Pancreas (tissue), 10 donors: Measurements from ENCODE around the gene GNAQ. TPM values are rescaled to one million over a fixed set of nuclear protein-coding genes. Genes with fewer than 3 reads are reported as not detected.
A peak's percentile ranks its signal among the peaks of the same experiment; 100 is the strongest.

Experiments
- ATAC-seq, 4 donors: fragments of 200-7000 bp; cut with Tn5 transposase; one replicate each; pipeline versions ENCODE4 v1.8.0 to v1.9.1; 2020; ENCODE audit warnings: mild to moderate bottlenecking in 4 of 4, moderate library complexity in 4 of 4
- DNase-seq, 6 donors: peaks; one replicate each; pipeline ENCODE4 v3.0.0-alpha.2; 2020
- FAIRE-seq: peaks from 2 replicates; lab custom pipeline; 2012; peaks lifted over from hg19 to GRCh38; lab: Jason Lieb, UNC
- H3K27ac ChIP-seq, 4 donors: fragments of 200-600 bp; sonication (generic); 1 replicate in 3 of 4; 2 replicates in 1 of 4; pipeline versions ENCODE4 v1.5.0 to v1.8.0; 2020
- H3K27me3 ChIP-seq, 4 donors: fragments of 200-600 bp; one replicate each; pipeline ENCODE4 v1.8.0; 2021
- H3K36me3 ChIP-seq, 3 donors: fragments of 200-600 bp; sonication (generic) in 1 of 3; one replicate each; pipeline versions ENCODE4 v1.5.0 to v1.8.0; 2020 to 2021
- H3K4me1 ChIP-seq, 3 donors: fragments of 200-600 bp; one replicate each; pipeline ENCODE4 v1.8.0; 2021
- H3K4me3 ChIP-seq, 4 donors: fragments of 200-600 bp; sonication (generic) in 2 of 4; one replicate each; pipeline versions ENCODE4 v1.5.0 to v1.8.0; 2020 to 2021
- H3K9me3 ChIP-seq, 4 donors: fragments of 200-600 bp; one replicate each; pipeline ENCODE4 v1.8.0; 2021
- WGBS, 2 donors: extraction: QIAGEN DNeasy Blood & Tissue Kit; methylation state at CpG; one replicate each; pipeline ENCODE4 v1.1.7; 2013; 5-methylcytosine and 5-hydroxymethylcytosine counted together
- intact Hi-C, 3 donors: fragments of 100-400 bp; cut with DNase I; formaldehyde crosslinking; loops; one replicate each; pipeline versions ENCODE4 v1.11.1 to v1.14.2; 2022
- polyA plus RNA-seq, 2 donors: library from polyadenylated mRNA; stranded (reverse); fragments of 200-250 nt; gene quantifications; one replicate each; pipeline ENCODE4 v1.2.3, GENCODE V29; 2013
- total RNA-seq, 6 donors: library from RNA; stranded (reverse); fragmentation: NEBNext Ultra II Directional in 4 of 6; extraction: Animal tissue kit (Norgen Biotek cat#: 25700) in 4 of 6; gene quantifications; one replicate each; pipeline versions ENCODE4 v1.2.1 to v1.2.4, GENCODE V29; 2021 to 2023
- TF ChIP-seq, protein P1 (sequence below), 4 donors: fragments of 200-600 bp; sonication (generic) in 3 of 4; IDR thresholded peaks; one replicate each; pipeline versions ENCODE4 v1.5.0 to v1.8.0; 2021; ENCODE audit warnings: antibody characterized with exemption in 4 of 4
- donor health status: healthy with polysubstance abuse.
- donor health status: DM: no; HTN: no; CAD: no; lungs with moderate emphysema.
- donor health status: DM: no; HTN: no; CAD: no.
- donor health status: control.
- donor health status: control.
- donor health status: Bipolar disorder and iron deficiency.
- donor health status: DM: yes; HTN: yes; CAD: no.
- donor health status: DM: no; HTN: no; CAD: no.
- donor health status: DM: no; HTN: no; CAD: no.
- donor health status: DM: yes; HTN: yes; CAD: no.

GNAQ gene
- total and polyA plus RNA-seq, 8 donors = 6.7 to 33.8 (median 18.2) TPM

DNA sequence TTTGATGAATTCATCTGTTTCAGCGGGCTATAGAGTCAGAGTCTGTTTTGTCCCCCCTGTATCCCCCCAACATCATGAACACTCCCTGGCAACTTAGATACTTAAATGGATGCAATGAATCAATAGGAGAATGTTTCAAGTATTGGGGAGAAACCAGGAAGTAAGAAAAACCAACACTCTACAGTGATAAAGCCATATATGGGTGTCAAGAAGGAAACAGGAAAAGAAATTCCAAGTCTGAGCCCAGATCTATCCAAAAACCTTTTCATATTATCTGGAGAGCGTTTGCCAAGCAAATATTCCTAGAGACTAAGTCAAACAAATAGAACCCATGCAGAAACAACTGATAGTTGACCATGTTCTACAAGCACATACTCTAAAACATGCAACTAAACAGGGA lies 2.3 kb upstream of the GNAQ start:
- ATAC-seq (peak; percentile 3 to 32 (median 19)), FAIRE-seq (no peak), DNase-seq (no peak)
- H3K27ac ChIP-seq = peak overlapping the region in 2 of 4 donors; percentile 91 to 95
- no peaks in the 10 kb centered on the region for H3K36me3 ChIP-seq
- 47 to 52% methylated on average over 2 of the region's 2 CpGs for WGBS, 2 donors
- no peak overlapping the region for H3K4me3 ChIP-seq
- H3K27me3 ChIP-seq = no peaks in the 10 kb centered on the region
- intact Hi-C loops = loop anchor here in 1 of 3 donors (10.0 kb wide), 1 partner anchor 189 kb away; no protein-coding TSS in a partner anchor
- TF ChIP-seq, protein P1, sequence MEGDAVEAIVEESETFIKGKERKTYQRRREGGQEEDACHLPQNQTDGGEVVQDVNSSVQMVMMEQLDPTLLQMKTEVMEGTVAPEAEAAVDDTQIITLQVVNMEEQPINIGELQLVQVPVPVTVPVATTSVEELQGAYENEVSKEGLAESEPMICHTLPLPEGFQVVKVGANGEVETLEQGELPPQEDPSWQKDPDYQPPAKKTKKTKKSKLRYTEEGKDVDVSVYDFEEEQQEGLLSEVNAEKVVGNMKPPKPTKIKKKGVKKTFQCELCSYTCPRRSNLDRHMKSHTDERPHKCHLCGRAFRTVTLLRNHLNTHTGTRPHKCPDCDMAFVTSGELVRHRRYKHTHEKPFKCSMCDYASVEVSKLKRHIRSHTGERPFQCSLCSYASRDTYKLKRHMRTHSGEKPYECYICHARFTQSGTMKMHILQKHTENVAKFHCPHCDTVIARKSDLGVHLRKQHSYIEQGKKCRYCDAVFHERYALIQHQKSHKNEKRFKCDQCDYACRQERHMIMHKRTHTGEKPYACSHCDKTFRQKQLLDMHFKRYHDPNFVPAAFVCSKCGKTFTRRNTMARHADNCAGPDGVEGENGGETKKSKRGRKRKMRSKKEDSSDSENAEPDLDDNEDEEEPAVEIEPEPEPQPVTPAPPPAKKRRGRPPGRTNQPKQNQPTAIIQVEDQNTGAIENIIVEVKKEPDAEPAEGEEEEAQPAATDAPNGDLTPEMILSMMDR (IDR thresholded peaks at IDR 0.05) = no peak
- H3K9me3 ChIP-seq = no peaks in the 10 kb centered on the region
- peaks cover 19 to 31% (median 29%) of the 10 kb centered on the region in 3 donors for H3K4me1 ChIP-seq

DNA sequence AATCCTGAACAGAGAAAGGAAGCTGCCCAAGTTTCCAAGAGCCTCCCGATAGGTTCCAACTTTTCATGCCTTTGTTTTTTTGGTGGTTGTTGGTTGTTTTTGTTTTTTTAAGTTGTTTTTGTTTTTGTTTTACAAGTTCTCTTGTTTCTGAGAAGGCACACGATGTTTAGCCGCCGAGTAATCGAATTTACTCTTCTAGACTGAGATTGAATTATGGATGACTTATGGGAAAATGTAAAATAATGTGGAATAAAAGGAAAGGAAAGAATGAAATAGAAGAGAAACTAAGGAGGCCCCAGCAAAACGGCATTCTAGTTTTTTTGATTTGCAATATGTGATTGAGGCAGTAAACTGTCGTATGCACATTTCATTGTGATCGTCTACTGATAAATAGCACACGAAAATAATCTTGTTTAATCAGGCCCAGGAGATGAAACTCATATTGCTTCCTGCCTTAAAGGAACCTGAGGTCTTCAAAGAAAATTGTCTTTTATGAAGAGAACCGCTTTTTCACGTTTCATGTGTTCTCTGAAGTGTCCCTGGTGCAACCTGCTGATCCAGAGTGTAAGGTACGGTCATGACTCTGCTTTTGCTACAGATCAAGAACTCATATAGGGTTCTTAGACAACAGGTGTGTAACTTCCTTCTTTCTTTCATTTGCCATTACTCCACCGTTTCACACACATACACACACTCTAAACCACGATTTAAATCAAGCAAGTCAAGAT lies 1.3 kb upstream of the GNAQ start:
- no peak for FAIRE-seq

DNA sequence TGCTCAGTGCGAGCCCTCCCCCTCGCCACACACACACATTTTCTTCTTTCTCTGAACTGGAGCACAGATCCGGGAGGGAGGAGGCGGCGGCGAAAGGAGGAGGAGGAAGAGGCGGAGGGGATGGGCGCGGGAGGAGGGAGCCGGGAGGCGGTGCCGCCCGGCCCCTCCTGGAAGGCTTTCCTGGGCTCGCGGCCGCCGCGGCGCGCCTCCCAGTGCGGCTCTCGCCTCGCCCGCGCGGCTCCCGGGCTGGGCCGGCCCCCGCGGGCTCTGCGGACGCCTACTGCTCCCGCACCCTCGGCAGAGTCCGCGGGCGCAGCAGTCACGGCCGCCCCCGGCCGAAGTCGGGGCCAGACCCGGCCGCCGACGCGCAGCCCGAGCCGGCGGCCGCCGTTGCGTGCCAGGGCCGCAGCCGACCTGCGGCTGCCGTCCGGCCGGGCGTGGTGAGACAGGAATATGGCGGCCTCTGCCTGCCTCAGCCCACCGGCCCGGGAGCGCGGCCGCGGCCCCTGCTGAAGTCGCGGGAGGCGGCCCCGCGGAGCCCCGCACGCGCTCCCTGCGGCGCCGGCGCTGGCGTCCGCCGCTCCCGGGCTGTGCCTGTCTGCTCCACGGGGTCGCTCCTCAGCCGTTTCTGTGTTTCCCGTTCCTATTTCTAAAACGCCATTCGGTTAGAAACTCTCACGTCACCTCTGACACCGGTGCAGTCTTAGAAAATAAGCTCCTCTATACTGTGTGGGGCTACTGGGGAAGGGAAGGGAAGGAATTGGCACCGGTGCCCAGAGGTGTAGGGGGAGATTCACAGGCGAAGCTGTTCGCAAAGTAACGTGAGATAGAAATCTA lies 500 bp upstream of the GNAQ start:
- WGBS, 2 donors = 0 to 1% methylated on average over 56 to 95 of the region's 95 CpGs
- TF ChIP-seq, protein P1 (IDR thresholded peaks at IDR 0.05) = no peak
- H3K36me3 ChIP-seq = no peaks in the 10 kb centered on the region
- peaks cover 19 to 35% (median 34%) of the 10 kb centered on the region in 3 donors for H3K4me1 ChIP-seq
- FAIRE-seq (no peak), ATAC-seq (peak; percentile 86 to 89 (median 86)), DNase-seq (peak; percentile 91 to 96 (median 93))
- H3K4me3 ChIP-seq = peak overlapping the region; percentile 34 to 84 (median 66)
- intact Hi-C loops = loop anchor here in 1 of 3 donors (10.0 kb wide), 1 partner anchor 187 kb away; no protein-coding TSS in a partner anchor
- H3K9me3 ChIP-seq = no peaks in the 10 kb centered on the region
- H3K27me3 ChIP-seq = no peaks in the 10 kb centered on the region
- peak overlapping the region; percentile 64 to 95 (median 92) for H3K27ac ChIP-seq

More for the DNA sequence above, 1.3 kb upstream of the GNAQ start:
- Histone ChIP-seq H3K4me1 (peaks cover 19 to 34% (median 32%) of the 10 kb centered on the region in 3 donors), H3K27ac (peak overlapping the region; percentile 64 to 95 (median 92)), H3K36me3 (no peaks in the 10 kb centered on the region), H3K27me3 (no peaks in the 10 kb centered on the region), H3K4me3 (peak overlapping the region; percentile 34 to 84 (median 66)), H3K9me3 (no peaks in the 10 kb centered on the region)
- intact Hi-C loops = loop anchor here in 1 of 3 donors (10.0 kb wide), 1 partner anchor 188 kb away; no protein-coding TSS in a partner anchor
- WGBS, 2 donors = 34 to 36% methylated on average over 14 of the region's 14 CpGs
- TF ChIP-seq, protein P1 (IDR thresholded peaks at IDR 0.05) = no peak
- DNase-seq (no peak), ATAC-seq (no peak)

DNA sequence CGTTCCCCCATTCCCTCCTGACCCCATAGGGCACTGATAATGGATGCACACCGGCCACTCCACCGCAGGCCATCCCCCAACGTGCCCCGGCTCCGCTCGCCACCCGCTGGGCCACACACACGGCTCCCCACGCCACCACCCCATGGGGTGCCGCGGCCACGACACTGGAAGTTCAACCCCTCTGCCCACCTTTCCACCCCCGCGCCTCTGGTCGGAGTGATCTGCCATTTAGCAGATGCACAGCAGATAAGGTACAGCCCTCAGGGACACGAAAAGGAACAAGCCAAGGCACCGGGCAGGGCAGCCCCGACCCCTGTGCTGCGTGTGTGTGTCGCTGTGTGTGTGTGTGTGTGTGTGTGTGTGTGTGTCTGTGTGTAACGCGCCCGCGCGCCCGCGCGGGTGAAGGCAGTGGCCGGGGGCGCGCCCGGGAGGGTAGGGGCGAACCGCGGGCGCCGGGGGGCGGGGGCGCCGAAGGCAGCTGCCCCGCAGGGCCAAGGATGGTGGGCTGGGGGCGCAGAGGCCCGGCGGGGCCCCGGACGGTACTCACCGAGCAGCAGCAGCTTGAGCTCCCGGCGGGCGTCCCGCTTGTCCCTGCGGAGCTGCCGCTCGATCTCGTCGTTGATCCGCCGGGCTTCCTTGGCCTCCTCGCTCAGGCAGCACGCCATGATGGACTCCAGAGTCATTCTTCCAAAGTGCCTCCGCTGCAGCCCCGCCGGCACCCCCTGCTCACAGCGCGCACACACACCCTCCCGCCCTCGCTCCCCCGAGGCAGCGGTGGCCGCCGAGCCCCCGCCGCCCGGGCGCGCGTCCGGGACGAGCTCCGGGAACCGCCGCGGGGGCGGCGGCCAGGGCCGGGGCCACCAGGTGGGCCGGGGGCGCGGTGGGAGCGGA lies 813 bp downstream of the GNAQ start:
- Histone ChIP-seq H3K9me3 (no peaks in the 10 kb centered on the region), H3K36me3 (no peaks in the 10 kb centered on the region), H3K4me1 (peaks cover 19 to 41% (median 34%) of the 10 kb centered on the region in 3 donors), H3K27ac (peak overlapping the region; percentile 62 to 95 (median 92)), H3K4me3 (peak overlapping the region; percentile 34 to 84 (median 66)), H3K27me3 (no peaks in the 10 kb centered on the region)
- TF ChIP-seq, protein P1 (IDR thresholded peaks at IDR 0.05) = no peak
- 1% methylated on average over 50 to 91 of the region's 91 CpGs for WGBS, 2 donors
- ATAC-seq (peak; percentile 37 to 44 (median 42)), DNase-seq (peak; percentile 30 to 82 (median 59)), FAIRE-seq (no peak)
- intact Hi-C loops = loop anchor here in 1 of 3 donors (10.0 kb wide), 1 partner anchor 186 kb away; no protein-coding TSS in a partner anchor
